Gastroesophageal sphincter (tissue), 4 donors: ENCODE results near the gene ELOF1. TPM values are rescaled to one million over a fixed set of nuclear protein-coding genes. Genes with fewer than 3 reads are reported as not detected.
A peak's percentile ranks its signal among the peaks of the same experiment; 100 is the strongest.
"Not testable (repeated sequence)": the region's sequence is repeated elsewhere in the genome, so short reads cannot be mapped to it uniquely, and the experiment has no call there.

Experiments used
- ATAC-seq: fragments of 150-250 bp; one replicate; pipeline ENCODE4 v1.9.1; 2016; ENCODE audit warnings: mild to moderate bottlenecking, moderate library complexity
- H3K27ac ChIP-seq, 4 donors: fragments of 200-600 bp; sonication (generic) in 3 of 4; 1 replicate in 3 of 4; 2 replicates in 1 of 4; pipeline ENCODE4 v1.5.1; 2016 to 2019
- H3K27me3 ChIP-seq: fragments of 200-600 bp; sonication (generic); one replicate; pipeline ENCODE4 v1.5.1; 2019
- H3K36me3 ChIP-seq, 2 donors: fragments of 200-600 bp; sonication (generic); one replicate each; pipeline ENCODE4 v1.5.1; 2019; ENCODE audit warnings: control low read depth in 1 of 2
- H3K4me1 ChIP-seq, 3 donors: fragments of 200-600 bp; sonication (generic); 1 replicate in 2 of 3; 2 replicates in 1 of 3; pipeline ENCODE4 v1.5.1; 2016 to 2019; ENCODE audit warnings: control low read depth in 2 of 3
- H3K4me3 ChIP-seq, 2 donors: fragments of 200-600 bp; sonication (generic); one replicate each; pipeline ENCODE4 v1.5.1; 2019; ENCODE audit warnings: mild to moderate bottlenecking in 1 of 2, moderate library complexity in 1 of 2
- H3K9me3 ChIP-seq, 3 donors: fragments of 200-600 bp; sonication (generic); one replicate each; pipeline ENCODE4 v1.5.1; 2017 to 2019; ENCODE audit warnings: control low read depth in 2 of 3
- CTCF ChIP-seq, 4 experiments: fragments of 200-600 bp in 2 of 4; fragments of 450-650 bp in 2 of 4; sonication (generic) in 1 of 4; IDR thresholded peaks; one replicate each; pipeline ENCODE4 v1.5.1; 2017 to 2019; ENCODE audit warnings: antibody characterized with exemption in 4 of 4, mild to moderate bottlenecking in 2 of 4, moderate library complexity in 2 of 4
- EP300 ChIP-seq: sonication (generic); formaldehyde crosslinking; IDR thresholded peaks from one replicate; pipeline ENCODE4 v1.6.1; 2017; ENCODE audit warnings: antibody characterized with exemption, mild to moderate bottlenecking
- POLR2A ChIP-seq, 2 donors: fragments of 450-650 bp; IDR thresholded peaks; one replicate each; pipeline ENCODE4 v1.6.1; 2017; ENCODE audit warnings: antibody characterized with exemption in 2 of 2, mild to moderate bottlenecking in 2 of 2, moderate library complexity in 1 of 2
- POLR2AphosphoS5 ChIP-seq: sonication (generic); formaldehyde crosslinking; IDR thresholded peaks from one replicate; pipeline ENCODE4 v1.6.1; 2017; ENCODE audit warnings: antibody characterized with exemption
- WGBS, 2 donors: methylation state at CpG; one replicate each; pipeline ENCODE4 v1.1.5; 2018; ENCODE audit warnings: low coverage in 1 of 2; 5-methylcytosine and 5-hydroxymethylcytosine counted together
- total RNA-seq, 4 donors: library from RNA; depleted of rRNA; stranded (reverse); fragments of >200 nt; gene quantifications; one replicate each; pipeline ENCODE4 v1.1.0, GENCODE V29; 2016

ELOF1 gene
- total RNA-seq, 4 donors from 2014 or later = 19.1 to 49.4 (median 32.0) TPM

GRCh38 chr19:11570039-11570462 is 11.0 kb upstream of the ELOF1 start:
- TF ChIP-seq CTCF (IDR thresholded peaks at IDR 0.05) (no peak), EP300 (no peak), POLR2AphosphoS5 (no peak), POLR2A (IDR thresholded peaks at IDR 0.05) (no peak)
- H3K27ac ChIP-seq = no peak overlapping the region
- ATAC-seq = no peak
- no peaks in the 10 kb centered on the region for H3K36me3 ChIP-seq
- H3K4me3 ChIP-seq = no peak overlapping the region
- WGBS, 2 donors = 58 to 63% methylated on average over 2 of the region's 5 CpGs
- H3K27me3 ChIP-seq = no peaks in the 10 kb centered on the region
- no peaks in the 10 kb centered on the region for H3K9me3 ChIP-seq
- no peaks in the 10 kb centered on the region for H3K4me1 ChIP-seq

GRCh38 chr19:11566164-11566563 is 7.1 kb upstream of the ELOF1 start:
- H3K9me3 ChIP-seq = no peaks in the 10 kb centered on the region
- H3K36me3 ChIP-seq = no peaks in the 10 kb centered on the region
- ATAC-seq = no peak
- no peak overlapping the region for H3K27ac ChIP-seq
- no peaks in the 10 kb centered on the region for H3K4me1 ChIP-seq
- H3K27me3 ChIP-seq = no peaks in the 10 kb centered on the region
- no peak overlapping the region for H3K4me3 ChIP-seq
- WGBS, 2 donors = 73 to 79% methylated on average over 2 of the region's 2 CpGs
- TF ChIP-seq POLR2AphosphoS5 (no peak), POLR2A (IDR thresholded peaks at IDR 0.05) (no peak), CTCF (IDR thresholded peaks at IDR 0.05) (no peak), EP300 (no peak)

- H3K4me3 ChIP-seq, H3K27ac ChIP-seq, H3K36me3 ChIP-seq, ATAC-seq, H3K4me1 ChIP-seq, H3K27me3 ChIP-seq, H3K9me3 ChIP-seq: not testable (repeated sequence)
- WGBS, 2 donors = 70 to 97% methylated on average over 4 of the region's 5 CpGs
Measured at GRCh38 chr19:11565649-11565980, 6.6 kb upstream of the ELOF1 start.

GRCh38 chr19:11564082-11564807 is 5.2 kb upstream of the ELOF1 start:
- not testable (repeated sequence) for H3K4me3 ChIP-seq, ATAC-seq, H3K9me3 ChIP-seq, H3K27ac ChIP-seq, H3K36me3 ChIP-seq, H3K27me3 ChIP-seq
- peaks cover 0 to 15% (median 0%) of the 10 kb centered on the region in 3 donors for H3K4me1 ChIP-seq
- WGBS, 2 donors = 86 to 94% methylated on average over 3 to 4 of the region's 6 CpGs

GRCh38 chr19:11563532-11563931 is 4.5 kb upstream of the ELOF1 start:
- H3K36me3 ChIP-seq = no peaks in the 10 kb centered on the region
- no peak overlapping the region for H3K27ac ChIP-seq
- H3K4me3 ChIP-seq = no peak overlapping the region
- TF ChIP-seq EP300 (no peak), POLR2A (IDR thresholded peaks at IDR 0.05) (no peak), POLR2AphosphoS5 (no peak), CTCF (IDR thresholded peaks at IDR 0.05) (no peak)
- no peaks in the 10 kb centered on the region for H3K9me3 ChIP-seq
- peaks cover 0 to 16% (median 1%) of the 10 kb centered on the region in 3 donors for H3K4me1 ChIP-seq
- ATAC-seq = no peak
- 72 to 81% methylated on average over 4 to 8 of the region's 8 CpGs for WGBS, 2 donors
- no peaks in the 10 kb centered on the region for H3K27me3 ChIP-seq

GRCh38 chr19:11560404-11561051 is 1.5 kb upstream of the ELOF1 start:
- no peak overlapping the region for H3K4me3 ChIP-seq
- ATAC-seq = no peak
- H3K27ac ChIP-seq = no peak overlapping the region

More at GRCh38 chr19:11560404-11561051, 1.5 kb upstream of the ELOF1 start:
- TF ChIP-seq POLR2A (IDR thresholded peaks at IDR 0.05) (no peak), EP300 (no peak), CTCF (IDR thresholded peaks at IDR 0.05) (peak in 3 of 4 experiments; percentile 40 to 59 (median 45))
- Histone ChIP-seq H3K9me3 (no peaks in the 10 kb centered on the region), H3K36me3 (peaks cover 0 to 12% of the 10 kb centered on the region in 2 donors), H3K4me1 (peaks cover 0 to 44% (median 17%) of the 10 kb centered on the region in 3 donors), H3K27me3 (no peaks in the 10 kb centered on the region)
- 12 to 17% methylated on average over 9 of the region's 9 CpGs for WGBS, 2 donors
